B cell (primary cell): ENCODE results near the gene GBP4. TPM values are rescaled to one million over a fixed set of nuclear protein-coding genes. Genes with fewer than 3 reads are reported as not detected.

Experiments used
- ATAC-seq: fragments of 200-7000 bp; cut with Tn5 transposase; one replicate; pipeline ENCODE4 v1.10.0; 2021; ENCODE audit warnings: low read depth, mild to moderate bottlenecking, moderate number of reproducible peaks, moderate library complexity
- CTCF ChIA-PET: fragments of 350-600 bp; sonication (Branson Sonifier 250); formaldehyde crosslinking; loops from one replicate; lab custom pipeline; 2021; ENCODE audit warnings: antibody characterized with exemption, inconsistent platforms; lab: Charles Lee
- POLR2A ChIA-PET: fragments of 350-600 bp; sonication (Branson Sonifier 250); formaldehyde crosslinking; loops from one replicate; lab custom pipeline; 2021; ENCODE audit warnings: antibody characterized with exemption; lab: Charles Lee
- DNase-seq: peaks from one replicate; pipeline ENCODE4 v3.0.0; 2013
- H2AFZ ChIP-seq: 2 replicates; pipeline ENCODE4 v1.6.1; 2012; ENCODE audit warnings: mild to moderate bottlenecking, low read depth, low read length; ENCODE audit not compliant: insufficient read depth, poor library complexity, severe bottlenecking
- H3K27ac ChIP-seq, 2 donors: 1 replicate in 1 of 2; 2 replicates in 1 of 2; pipeline ENCODE4 v1.5.1; 2012 to 2013; ENCODE audit warnings: low read length in 2 of 2, mild to moderate bottlenecking in 2 of 2, moderate library complexity in 1 of 2
- H3K27me3 ChIP-seq, 4 experiments: fragments of 200-600 bp in 1 of 4; sonication (generic) in 1 of 4; replicated peaks in 1 of 4; 1 replicate in 2 of 4; 2 replicates in 2 of 4; pipeline versions ENCODE4 v1.6.1 to v1.7.0; 2013 to 2016; ENCODE audit warnings: low read length in 3 of 4, mild to moderate bottlenecking in 2 of 4, mixed read lengths in 1 of 4, moderate library complexity in 1 of 4; ENCODE audit not compliant: insufficient read depth in 4 of 4, control insufficient read depth in 3 of 4; ENCODE audit errors: control extremely low read depth in 1 of 4
- H3K36me3 ChIP-seq, 2 experiments: replicated peaks in 1 of 2; 1 replicate in 1 of 2; 2 replicates in 1 of 2; pipeline versions ENCODE4 v1.6.1 to v1.7.1; 2013; ENCODE audit warnings: low read length in 1 of 2; ENCODE audit not compliant: insufficient read depth in 2 of 2, control insufficient read depth in 1 of 2; ENCODE audit errors: control extremely low read depth in 1 of 2, extremely low read depth in 1 of 2
- H3K4me1 ChIP-seq, 2 donors: fragments of 200-600 bp in 1 of 2; sonication (generic) in 1 of 2; 1 replicate in 1 of 2; 2 replicates in 1 of 2; pipeline versions ENCODE4 v1.5.1 to v1.6.1; 2013 to 2017; ENCODE audit warnings: low read length in 2 of 2; ENCODE audit not compliant: control insufficient read depth in 2 of 2, insufficient read depth in 2 of 2
- H3K4me2 ChIP-seq: replicated peaks from 2 replicates; pipeline ENCODE3; 2012; ENCODE audit warnings: mild to moderate bottlenecking, low read depth, low read length; ENCODE audit not compliant: poor library complexity, severe bottlenecking
- H3K4me3 ChIP-seq, 5 experiments: fragments of 200-600 bp in 1 of 5; sonication (generic) in 1 of 5; 1 replicate in 3 of 5; 2 replicates in 2 of 5; pipeline versions ENCODE4 v1.5.1 to v1.7.0; 2011 to 2016; ENCODE audit warnings: low read length in 4 of 5, mild to moderate bottlenecking in 4 of 5, low read depth in 2 of 5, control low read depth in 1 of 5, moderate library complexity in 1 of 5; ENCODE audit not compliant: insufficient read depth in 1 of 5; ENCODE audit errors: control extremely low read depth in 1 of 5, extremely low read depth in 1 of 5
- H3K79me2 ChIP-seq: fragments of 200-600 bp; sonication (generic); one replicate; pipeline ENCODE4 v1.6.0; 2016; ENCODE audit warnings: low read length; ENCODE audit not compliant: control insufficient read depth, insufficient read depth
- H3K9ac ChIP-seq: fragments of 200-600 bp; sonication (generic); 2 replicates; pipeline ENCODE4 v1.6.1; 2017; ENCODE audit warnings: mild to moderate bottlenecking, low read length, moderate library complexity
- H3K9me3 ChIP-seq, 3 donors: one replicate each; pipeline versions ENCODE4 v1.6.1 to v1.7.1; 2013; ENCODE audit warnings: low read length in 2 of 3; ENCODE audit not compliant: control insufficient read depth in 2 of 3, insufficient read depth in 1 of 3; ENCODE audit errors: control extremely low read depth in 1 of 3
- H4K20me1 ChIP-seq: 2 replicates; pipeline ENCODE4 v1.6.0; 2012; ENCODE audit warnings: mild to moderate bottlenecking, low read length; ENCODE audit not compliant: insufficient read depth, control insufficient read depth, poor library complexity, severe bottlenecking
- H3K27ac Mint-ChIP-seq: one replicate; pipeline ENCODE4 v1.8.0; 2021; ENCODE audit warnings: mixed read lengths
- H3K27me3 Mint-ChIP-seq: one replicate; pipeline ENCODE4 v1.8.0; 2021; ENCODE audit warnings: mixed read lengths
- H3K4me1 Mint-ChIP-seq: one replicate; pipeline ENCODE4 v1.8.0; 2021; ENCODE audit warnings: mixed read lengths
- H3K4me3 Mint-ChIP-seq: one replicate; pipeline ENCODE4 v1.8.0; 2021; ENCODE audit warnings: mixed read lengths
- H3K9me3 Mint-ChIP-seq: one replicate; pipeline ENCODE4 v1.8.0; 2022; ENCODE audit warnings: mixed read lengths; ENCODE audit not compliant: insufficient read depth
- CTCF ChIP-seq: fragments of 200-600 bp; IDR thresholded peaks from one replicate; pipeline ENCODE4 v1.8.0; 2022; ENCODE audit warnings: antibody characterized with exemption, mild to moderate bottlenecking
- EZH2 ChIP-seq: IDR thresholded peaks from 2 replicates; pipeline ENCODE4 v1.6.1; 2012; ENCODE audit warnings: borderline replicate concordance, low read depth, mild to moderate bottlenecking, moderate library complexity, low read length; ENCODE audit not compliant: insufficient read depth, poor library complexity, severe bottlenecking
- WGBS: methylation state at CpG from one replicate; pipeline ENCODE4 v1.1.5; 2013; ENCODE audit warnings: missing lambda C conversion rate; ENCODE audit not compliant: insufficient coverage; 5-methylcytosine and 5-hydroxymethylcytosine counted together
- intact Hi-C: fragments of 100-400 bp; cut with micrococcal nuclease; formaldehyde crosslinking; loops from one replicate; pipeline ENCODE4 v1.10.0; 2022
- polyA plus RNA-seq: library from polyadenylated mRNA; depleted of rRNA; stranded (reverse); fragments of >200 nt; gene quantifications from 2 replicates; pipeline ENCODE4 v1.2.3, GENCODE V29; 2012
- total RNA-seq, 2 donors: library from RNA; stranded (reverse); fragments of 120-200 nt in 1 of 2; gene quantifications; 1 replicate in 1 of 2; 2 replicates in 1 of 2; pipeline versions ENCODE4 v1.2.3 to v1.2.4, GENCODE V29; 2013 to 2022

The GBP4 gene
- total and polyA plus RNA-seq, 2 donors (not counting 1 experiment from before 2014, with no cell fraction given): 12.4 to 43.9 TPM

- WGBS: no CpG with 5 or more reads among the region's 3 CpGs
- Histone ChIP-seq H3K27me3 (no peaks in the 10 kb centered on the region), H3K9me3 (no peaks in the 10 kb centered on the region), H2AFZ (peak overlapping the region; percentile 39), H3K9ac (no peak overlapping the region), H4K20me1 (no peaks in the 10 kb centered on the region), H3K4me3 (no peak overlapping the region), H3K4me2 (peak overlapping the region; percentile 39), H3K27ac (no peak overlapping the region), H3K4me1 (peaks cover 22 to 26% of the 10 kb centered on the region in 2 donors), H3K79me2 (peaks cover 22% of the 10 kb centered on the region), H3K36me3 (peaks cover 0 to 33% of the 10 kb centered on the region in 2 experiments)
- Mint-ChIP-seq H3K4me1 (peaks cover 33% of the 10 kb centered on the region), H3K27me3 (no peaks in the 10 kb centered on the region), H3K9me3 (no peaks in the 10 kb centered on the region), H3K4me3 (peak overlapping the region; percentile 17), H3K27ac (peak overlapping the region; percentile 47)
- no peak for ATAC-seq
- POLR2A ChIA-PET: no interaction called here
- CTCF ChIA-PET: interaction anchor here (1.3 kb wide), 1 partner anchor 162 kb away, joined by 3 read pairs; no protein-coding TSS in a partner anchor
- TF ChIP-seq CTCF (no peak), EZH2 (no peak)
- intact Hi-C loops: no loop called here
- DNase-seq: no peak
Observed at GRCh38 chr1:89195476-89195875, 3.3 kb downstream of the GBP4 start.

- H3K36me3 ChIP-seq: peaks cover 0 to 54% of the 10 kb centered on the region in 2 experiments
- H3K27me3 Mint-ChIP-seq: no peaks in the 10 kb centered on the region
- no peaks in the 10 kb centered on the region for H3K27me3 ChIP-seq
- TF ChIP-seq EZH2 (no peak), CTCF (no peak)
- H3K4me3 ChIP-seq: no peak overlapping the region
- no peaks in the 10 kb centered on the region for H3K9me3 Mint-ChIP-seq
- no peaks in the 10 kb centered on the region for H3K79me2 ChIP-seq
- 100% methylated on average over 4 of the region's 5 CpGs for WGBS
- no peak overlapping the region for H2AFZ ChIP-seq
- no peak overlapping the region for H3K27ac ChIP-seq
- ChIA-PET CTCF (no interaction called here), POLR2A (no interaction called here)
- DNase-seq (no peak), ATAC-seq (no peak)
- H3K4me2 ChIP-seq: no peak overlapping the region
- no peak overlapping the region for H3K9ac ChIP-seq
- H3K4me1 ChIP-seq: peaks cover 4 to 10% of the 10 kb centered on the region in 2 donors
- no peak overlapping the region for H3K27ac Mint-ChIP-seq
- H3K4me1 Mint-ChIP-seq: peaks cover 11% of the 10 kb centered on the region
- no peaks in the 10 kb centered on the region for H4K20me1 ChIP-seq
- H3K4me3 Mint-ChIP-seq: no peak overlapping the region
- H3K9me3 ChIP-seq: no peaks in the 10 kb centered on the region
- intact Hi-C loops: no loop called here
Observed at GRCh38 chr1:89191314-89191713, 7.4 kb downstream of the GBP4 start.
